ENCODE results near the gene PEX11G.
"Not testable (repeated sequence)": the region's sequence is repeated elsewhere in the genome, so short reads cannot be mapped to it uniquely, and the experiment has no call there.

PEX11G gene

DNA sequence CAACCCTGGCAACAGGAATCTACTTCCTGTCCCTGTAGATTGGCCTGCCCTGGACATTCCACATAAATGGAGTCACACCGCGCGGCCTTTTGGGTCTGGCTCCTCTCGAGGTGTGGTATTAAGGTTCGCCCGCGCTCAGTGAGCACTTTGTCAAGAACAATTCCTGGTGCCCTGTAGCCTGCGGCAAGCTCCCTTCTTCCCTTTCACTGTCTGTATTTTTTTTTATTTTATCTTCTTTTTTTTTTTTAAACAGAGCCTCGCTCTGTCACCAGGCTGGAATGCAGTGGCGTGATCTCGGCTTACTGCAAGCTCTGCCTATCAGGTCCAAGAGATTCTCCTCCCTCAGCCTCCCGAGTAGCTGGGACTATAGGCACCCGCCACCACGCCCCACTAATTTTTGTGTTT lies 28.3 kb downstream of the PEX11G start:
- Histone ChIP-seq H3K4me1 (ENCODE audit: control insufficient read depth, insufficient read depth, low read length) (no peaks in the 10 kb centered on the region), H3K27me3 (ENCODE audit: control insufficient read depth, insufficient read depth, low read length) (no peaks in the 10 kb centered on the region), H3K9ac (ENCODE audit: low read depth, low read length) (no peak overlapping the region), H3K4me3 (ENCODE audit: low read depth, low read length) (no peak overlapping the region), H3K36me3 (ENCODE audit: control insufficient read depth, insufficient read depth, low read length) (peaks cover 50% of the 10 kb centered on the region), H3K27ac (ENCODE audit: low read depth, low read length) (no peak overlapping the region), H3K9me3 (ENCODE audit: control insufficient read depth, insufficient read depth, low read length) (no peaks in the 10 kb centered on the region)

DNA sequence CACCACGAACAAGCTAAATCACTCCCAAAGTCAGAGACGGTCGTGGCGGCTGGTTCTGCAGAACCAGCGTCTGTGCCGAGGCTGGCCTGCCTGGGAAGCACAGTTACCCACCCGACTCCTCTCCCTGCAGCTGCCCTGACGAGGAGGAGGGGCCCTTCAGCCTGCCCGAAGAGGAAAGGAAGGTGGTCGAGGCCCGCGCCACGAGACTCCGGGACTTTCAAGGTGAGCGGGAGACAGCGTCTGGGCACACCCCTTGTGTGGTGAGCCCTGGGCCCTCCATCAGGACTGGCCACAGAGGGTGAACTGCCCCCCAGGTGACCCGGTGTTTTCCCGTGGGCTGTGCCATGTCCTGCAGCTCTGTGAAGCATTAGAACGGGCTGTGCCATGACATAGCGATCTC lies 29.1 kb downstream of the PEX11G start:
- no peak overlapping the region for H3K27ac ChIP-seq (ENCODE audit: low read depth, low read length)
- no peak overlapping the region for H3K9ac ChIP-seq (ENCODE audit: low read depth, low read length)
- H3K27me3 ChIP-seq (ENCODE audit: control insufficient read depth, insufficient read depth, low read length): no peaks in the 10 kb centered on the region
- H3K36me3 ChIP-seq (ENCODE audit: control insufficient read depth, insufficient read depth, low read length): peaks cover 47% of the 10 kb centered on the region
- H3K4me3 ChIP-seq (ENCODE audit: low read depth, low read length): no peak overlapping the region
- H3K4me1 ChIP-seq (ENCODE audit: control insufficient read depth, insufficient read depth, low read length): no peaks in the 10 kb centered on the region
- H3K9me3 ChIP-seq (ENCODE audit: control insufficient read depth, insufficient read depth, low read length): no peaks in the 10 kb centered on the region

DNA sequence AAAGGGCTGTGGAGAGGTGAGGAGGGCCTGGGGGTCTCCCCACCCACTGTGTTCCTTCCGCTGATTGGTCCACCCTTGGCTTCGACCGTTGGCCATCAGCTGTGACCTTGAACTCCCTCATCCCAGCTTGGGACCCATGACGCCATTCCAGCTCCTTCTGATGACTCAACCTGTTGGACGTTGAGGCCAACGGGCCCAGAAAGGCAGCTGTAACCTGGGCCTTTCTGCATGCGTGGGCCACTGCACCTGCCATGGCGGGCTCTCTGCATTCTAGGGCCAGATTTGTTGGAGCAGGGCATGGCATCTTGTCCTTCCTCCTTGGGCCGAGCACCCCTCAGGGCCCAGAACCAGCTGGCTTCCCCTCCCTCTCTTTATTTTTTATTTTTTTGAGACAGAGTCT lies 30.2 kb downstream of the PEX11G start:
- H3K4me3 ChIP-seq (ENCODE audit: low read depth, low read length): no peak overlapping the region
- H3K27me3 ChIP-seq (ENCODE audit: control insufficient read depth, insufficient read depth, low read length): no peaks in the 10 kb centered on the region
- H3K36me3 ChIP-seq (ENCODE audit: control insufficient read depth, insufficient read depth, low read length): peaks cover 46% of the 10 kb centered on the region
- H3K4me1 ChIP-seq (ENCODE audit: control insufficient read depth, insufficient read depth, low read length): no peaks in the 10 kb centered on the region
- H3K9me3 ChIP-seq (ENCODE audit: control insufficient read depth, insufficient read depth, low read length): peaks cover 9% of the 10 kb centered on the region; the same call in 1 of the 2 replicates
- no peak overlapping the region for H3K27ac ChIP-seq (ENCODE audit: low read depth, low read length)
- H3K9ac ChIP-seq (ENCODE audit: low read depth, low read length): no peak overlapping the region

DNA sequence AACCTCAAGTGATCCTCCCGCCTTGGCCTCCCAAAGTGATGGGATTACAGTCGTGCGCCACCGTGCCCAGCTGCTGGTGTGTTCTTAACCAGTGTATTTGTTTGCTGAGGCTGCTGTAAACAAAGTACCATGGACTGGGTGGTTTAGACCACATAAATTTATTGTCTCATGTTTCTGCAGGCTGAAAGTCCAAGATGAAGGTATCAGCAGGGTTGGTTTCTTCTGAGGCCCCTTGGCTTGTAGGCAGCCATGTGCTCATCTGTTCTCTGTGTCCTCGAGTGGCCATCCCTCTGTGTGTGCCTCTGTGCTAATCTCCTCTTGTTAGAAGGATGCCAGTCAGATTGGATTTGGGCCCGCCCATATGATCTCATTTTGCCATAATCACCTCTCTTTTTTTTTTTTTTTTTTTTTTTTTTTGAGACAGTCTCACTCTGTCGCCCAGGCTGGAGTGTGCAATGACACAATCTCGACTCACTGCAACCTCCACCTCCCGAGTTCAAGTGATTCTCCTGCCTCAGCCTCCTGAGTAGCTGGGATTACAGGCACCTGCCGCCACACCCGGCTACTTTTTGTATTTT lies 31.8 kb downstream of the PEX11G start:
- H3K27ac ChIP-seq (ENCODE audit: low read depth, low read length): no peak overlapping the region

DNA sequence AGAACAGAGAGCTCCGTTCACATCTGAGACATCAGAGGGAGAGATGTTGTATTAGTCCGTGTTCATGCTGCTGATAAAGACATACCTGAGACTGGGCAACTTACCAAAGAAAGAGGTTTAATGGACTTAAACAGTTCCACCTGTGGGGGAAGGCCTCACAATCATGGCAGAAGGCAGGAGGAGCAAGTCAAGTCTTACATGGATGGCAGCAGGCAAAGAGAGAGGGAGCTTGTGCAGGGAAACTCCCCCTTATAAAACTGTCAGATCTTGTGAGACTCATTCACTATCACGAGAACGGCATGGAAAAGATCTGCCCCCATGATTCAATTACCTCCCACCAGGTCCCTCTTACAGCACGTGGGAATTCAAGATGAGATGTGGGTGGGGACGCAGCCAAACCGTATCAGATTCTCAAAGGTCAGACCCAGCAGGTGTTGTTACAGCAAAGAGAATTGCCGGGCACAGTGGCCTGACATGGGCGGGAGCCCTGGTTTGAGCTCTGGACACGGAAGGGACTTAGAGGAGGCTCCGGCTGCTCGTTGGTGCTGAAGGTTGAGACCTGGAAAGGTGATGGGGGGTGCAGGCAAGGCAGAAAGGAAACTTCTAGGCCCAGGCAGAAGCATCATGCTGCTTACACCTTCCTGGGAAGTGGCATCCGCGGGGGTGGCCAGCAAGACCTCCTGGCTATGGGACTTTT lies 33.1 kb downstream of the PEX11G start:
- Histone ChIP-seq H3K36me3 (ENCODE audit: control insufficient read depth, insufficient read depth, low read length) (peaks cover 48% of the 10 kb centered on the region), H3K9me3 (ENCODE audit: control insufficient read depth, insufficient read depth, low read length) (peaks cover 22% of the 10 kb centered on the region), H3K9ac (ENCODE audit: low read depth, low read length) (no peak overlapping the region), H3K27ac (ENCODE audit: low read depth, low read length) (no peak overlapping the region), H3K27me3 (ENCODE audit: control insufficient read depth, insufficient read depth, low read length) (no peaks in the 10 kb centered on the region), H3K4me3 (ENCODE audit: low read depth, low read length) (no peak overlapping the region), H3K4me1 (ENCODE audit: control insufficient read depth, insufficient read depth, low read length) (no peaks in the 10 kb centered on the region)

More for the DNA sequence above, 31.8 kb downstream of the PEX11G start:
- no peak overlapping the region for H3K9ac ChIP-seq (ENCODE audit: low read depth, low read length)
- H3K4me3 ChIP-seq (ENCODE audit: low read depth, low read length): no peak overlapping the region
- peaks cover 42% of the 10 kb centered on the region for H3K36me3 ChIP-seq (ENCODE audit: control insufficient read depth, insufficient read depth, low read length)
- no peaks in the 10 kb centered on the region for H3K4me1 ChIP-seq (ENCODE audit: control insufficient read depth, insufficient read depth, low read length)
- no peaks in the 10 kb centered on the region for H3K27me3 ChIP-seq (ENCODE audit: control insufficient read depth, insufficient read depth, low read length)
- peaks cover 16% of the 10 kb centered on the region; the same call in 1 of the 2 replicates for H3K9me3 ChIP-seq (ENCODE audit: control insufficient read depth, insufficient read depth, low read length)

DNA sequence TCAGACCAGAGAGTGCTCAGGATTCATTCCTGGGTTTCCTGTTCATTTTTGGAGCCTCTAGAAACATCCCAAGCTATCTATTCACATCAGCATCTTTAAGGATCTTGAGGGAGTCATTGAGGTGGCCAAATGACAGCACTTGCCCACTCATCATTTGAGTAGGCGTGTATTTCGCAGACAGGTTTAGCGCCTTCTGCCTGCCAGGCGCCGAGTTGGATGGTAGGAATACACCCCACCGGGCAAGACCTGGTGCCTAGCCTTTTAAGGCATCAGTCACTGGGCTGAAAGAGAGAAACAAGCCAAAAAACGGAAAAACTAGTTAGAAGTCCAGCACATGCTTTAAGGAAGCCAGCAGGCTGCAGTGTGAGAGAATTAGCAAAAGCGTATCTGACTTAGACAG lies 33.8 kb downstream of the PEX11G start:
- peaks cover 45% of the 10 kb centered on the region for H3K36me3 ChIP-seq (ENCODE audit: control insufficient read depth, insufficient read depth, low read length)
- no peak overlapping the region for H3K4me3 ChIP-seq (ENCODE audit: low read depth, low read length)
- no peak overlapping the region for H3K9ac ChIP-seq (ENCODE audit: low read depth, low read length)
- H3K27me3 ChIP-seq (ENCODE audit: control insufficient read depth, insufficient read depth, low read length): no peaks in the 10 kb centered on the region
- H3K4me1 ChIP-seq (ENCODE audit: control insufficient read depth, insufficient read depth, low read length): no peaks in the 10 kb centered on the region
- no peak overlapping the region for H3K27ac ChIP-seq (ENCODE audit: low read depth, low read length)
- H3K9me3 ChIP-seq (ENCODE audit: control insufficient read depth, insufficient read depth, low read length): peaks cover 29% of the 10 kb centered on the region

DNA sequence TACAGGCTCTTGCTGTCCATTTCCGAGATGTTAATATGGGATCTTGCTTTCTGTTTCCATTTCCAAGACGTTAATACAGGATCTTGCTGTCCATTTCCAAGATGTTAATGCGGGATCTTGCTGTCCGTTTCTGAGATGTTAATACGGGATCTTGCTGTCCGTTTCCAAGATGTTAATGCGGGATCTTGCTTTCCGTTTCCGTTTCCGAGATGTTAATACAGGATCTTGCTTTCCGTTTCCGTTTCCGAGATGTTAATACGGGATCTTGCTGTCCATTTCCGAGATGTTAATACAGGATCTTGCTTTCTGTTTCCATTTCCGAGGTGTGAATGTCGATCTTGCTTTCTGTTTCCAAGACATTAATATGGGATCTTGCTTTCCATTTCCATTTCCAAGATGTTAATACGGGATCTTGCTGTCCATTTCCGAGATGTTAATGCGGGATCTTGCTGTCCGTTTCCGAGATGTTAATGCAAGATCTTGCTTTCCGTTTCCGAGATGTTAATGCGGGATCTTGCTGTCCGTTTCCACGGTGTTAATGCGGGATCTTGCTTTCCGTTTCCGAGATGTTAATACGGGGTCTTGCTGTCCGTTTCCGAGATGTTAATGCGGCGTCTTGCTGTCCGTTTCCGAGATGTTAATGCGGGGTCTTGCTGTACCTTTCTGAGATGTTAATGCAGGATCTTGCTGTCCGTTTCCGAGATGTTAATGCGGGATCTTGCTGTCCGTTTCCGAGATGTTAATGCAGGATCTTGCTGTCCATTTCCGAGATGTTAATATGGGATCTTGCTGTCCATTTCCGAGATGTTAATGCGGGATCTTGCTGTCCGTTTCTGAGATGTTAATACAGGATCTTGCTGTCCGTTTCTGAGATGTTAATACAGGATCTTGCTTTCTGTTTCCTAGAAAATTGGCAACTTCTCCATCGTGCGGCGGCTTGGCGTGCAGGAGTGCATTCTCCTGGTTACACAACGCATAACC lies 38.3 kb downstream of the PEX11G start:
- H3K4me3 ChIP-seq (ENCODE audit: low read depth, low read length): no peak overlapping the region
- H3K4me1 ChIP-seq (ENCODE audit: control insufficient read depth, insufficient read depth, low read length): no peaks in the 10 kb centered on the region
- peaks cover 48% of the 10 kb centered on the region for H3K36me3 ChIP-seq (ENCODE audit: control insufficient read depth, insufficient read depth, low read length)
- no peaks in the 10 kb centered on the region for H3K27me3 ChIP-seq (ENCODE audit: control insufficient read depth, insufficient read depth, low read length)
- no peak overlapping the region for H3K9ac ChIP-seq (ENCODE audit: low read depth, low read length)
- peaks cover 31% of the 10 kb centered on the region for H3K9me3 ChIP-seq (ENCODE audit: control insufficient read depth, insufficient read depth, low read length)
- no peak overlapping the region for H3K27ac ChIP-seq (ENCODE audit: low read depth, low read length)

DNA sequence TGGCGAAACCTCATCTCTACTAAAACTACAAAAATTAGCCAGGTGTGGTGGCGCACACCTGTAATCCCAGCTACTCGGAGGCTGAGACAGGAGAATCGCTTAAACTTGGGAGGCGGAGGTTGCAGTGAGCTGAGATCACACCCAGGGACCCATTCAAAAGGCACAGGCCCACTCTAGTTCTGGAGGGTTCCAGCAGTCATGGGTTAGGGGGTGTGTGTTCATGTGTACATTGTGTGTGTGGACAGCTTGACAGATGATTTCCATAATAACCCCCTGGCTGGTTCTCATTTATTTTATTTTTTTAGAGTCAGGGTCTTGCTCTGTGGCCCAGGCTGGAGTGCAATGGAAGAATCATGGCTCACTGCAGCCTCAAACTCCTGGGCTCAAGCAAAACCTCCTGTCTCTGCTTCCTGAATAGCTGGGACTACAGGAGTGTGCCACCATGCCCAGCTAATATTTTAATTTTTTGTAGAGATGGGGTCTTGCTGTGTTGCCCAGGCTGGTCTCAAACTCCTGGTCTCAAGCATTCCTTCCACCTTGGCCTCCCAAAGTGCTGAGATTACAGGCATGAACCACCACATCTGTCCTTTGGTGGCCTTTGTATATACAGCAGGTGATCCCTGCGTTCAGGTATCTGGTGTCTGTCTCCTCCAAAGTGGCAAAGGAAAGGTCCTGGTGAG lies 39.3 kb downstream of the PEX11G start:
- peaks cover 55% of the 10 kb centered on the region for H3K36me3 ChIP-seq (ENCODE audit: control insufficient read depth, insufficient read depth, low read length)

DNA sequence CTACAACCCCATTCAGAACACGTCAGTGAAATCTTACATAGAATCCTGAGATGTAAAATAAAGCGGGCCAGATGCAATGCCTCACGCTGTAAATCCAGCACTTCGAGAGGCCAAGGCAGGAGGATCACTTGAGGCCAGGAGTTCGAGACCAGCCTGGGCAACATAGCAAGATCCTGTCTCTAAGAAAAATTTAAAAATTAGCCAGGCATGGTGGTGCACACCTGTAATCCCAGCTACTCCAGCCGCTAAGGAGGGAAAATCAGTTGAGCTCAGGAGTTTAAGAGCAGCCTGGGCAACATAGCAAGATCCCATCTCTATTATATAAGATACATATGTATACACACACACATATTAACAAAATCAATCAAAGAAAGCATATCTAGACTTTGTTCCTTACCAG lies 41.2 kb downstream of the PEX11G start:
- H3K4me1 ChIP-seq (ENCODE audit: control insufficient read depth, insufficient read depth, low read length): no peaks in the 10 kb centered on the region
- no peak overlapping the region for H3K27ac ChIP-seq (ENCODE audit: low read depth, low read length)
- no peak overlapping the region for H3K9ac ChIP-seq (ENCODE audit: low read depth, low read length)
- peaks cover 15% of the 10 kb centered on the region for H3K9me3 ChIP-seq (ENCODE audit: control insufficient read depth, insufficient read depth, low read length)
- peaks cover 58% of the 10 kb centered on the region for H3K36me3 ChIP-seq (ENCODE audit: control insufficient read depth, insufficient read depth, low read length)
- no peak overlapping the region for H3K4me3 ChIP-seq (ENCODE audit: low read depth, low read length)
- no peaks in the 10 kb centered on the region for H3K27me3 ChIP-seq (ENCODE audit: control insufficient read depth, insufficient read depth, low read length)

More for the DNA sequence above, 39.3 kb downstream of the PEX11G start:
- H3K9me3 ChIP-seq (ENCODE audit: control insufficient read depth, insufficient read depth, low read length): peaks cover 31% of the 10 kb centered on the region
- H3K4me1 ChIP-seq (ENCODE audit: control insufficient read depth, insufficient read depth, low read length); H3K27me3 ChIP-seq (ENCODE audit: control insufficient read depth, insufficient read depth, low read length); H3K9ac ChIP-seq (ENCODE audit: low read depth, low read length); H3K4me3 ChIP-seq (ENCODE audit: low read depth, low read length); H3K27ac ChIP-seq (ENCODE audit: low read depth, low read length): not testable (repeated sequence)

DNA sequence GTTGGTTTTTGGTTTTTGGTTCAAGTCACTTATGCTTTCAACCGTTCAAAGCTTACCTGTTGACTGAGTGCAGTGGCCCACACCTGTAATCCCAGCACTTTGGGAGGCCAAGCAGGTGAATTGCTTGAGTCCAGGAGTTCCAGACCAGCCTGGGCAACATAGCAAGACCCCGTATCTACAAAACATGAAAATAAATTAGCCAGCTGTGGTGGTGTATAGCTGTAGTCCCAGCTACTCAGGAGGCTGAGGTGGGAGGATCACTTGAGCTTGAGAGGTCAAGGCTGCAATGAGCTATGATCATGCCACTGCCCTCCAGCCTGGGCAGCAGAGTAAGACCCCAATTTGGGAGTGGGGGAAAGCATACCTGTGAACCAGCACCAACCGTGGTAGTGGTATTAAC lies 43.7 kb downstream of the PEX11G start:
- Histone ChIP-seq H3K9ac (ENCODE audit: low read depth, low read length) (no peak overlapping the region), H3K9me3 (ENCODE audit: control insufficient read depth, insufficient read depth, low read length) (peaks cover 3% of the 10 kb centered on the region), H3K27me3 (ENCODE audit: control insufficient read depth, insufficient read depth, low read length) (no peaks in the 10 kb centered on the region), H3K36me3 (ENCODE audit: control insufficient read depth, insufficient read depth, low read length) (peaks cover 67% of the 10 kb centered on the region), H3K27ac (ENCODE audit: low read depth, low read length) (no peak overlapping the region), H3K4me3 (ENCODE audit: low read depth, low read length) (no peak overlapping the region), H3K4me1 (ENCODE audit: control insufficient read depth, insufficient read depth, low read length) (no peaks in the 10 kb centered on the region)

Measured in HUES48 (cell line).